Esophagus mucosa (tissue), 1 donor: ENCODE measurements around the gene GRIK3. TPM values are rescaled to one million over a fixed set of nuclear protein-coding genes. Genes with fewer than 3 reads are reported as not detected.

Experiments
- ATAC-seq: fragments of 200-7000 bp; cut with Tn5 transposase; one replicate; pipeline ENCODE4 v1.9.1; 2020
- total RNA-seq: library from RNA; stranded (reverse); gene quantifications from one replicate; pipeline ENCODE4 v1.2.4, GENCODE V29; 2023
- donor health status: DM: yes; HTN: yes; CAD: no.

The GRIK3 gene
- total RNA-seq, 1 donor from 2014 or later, result 0.04 TPM

DNA sequence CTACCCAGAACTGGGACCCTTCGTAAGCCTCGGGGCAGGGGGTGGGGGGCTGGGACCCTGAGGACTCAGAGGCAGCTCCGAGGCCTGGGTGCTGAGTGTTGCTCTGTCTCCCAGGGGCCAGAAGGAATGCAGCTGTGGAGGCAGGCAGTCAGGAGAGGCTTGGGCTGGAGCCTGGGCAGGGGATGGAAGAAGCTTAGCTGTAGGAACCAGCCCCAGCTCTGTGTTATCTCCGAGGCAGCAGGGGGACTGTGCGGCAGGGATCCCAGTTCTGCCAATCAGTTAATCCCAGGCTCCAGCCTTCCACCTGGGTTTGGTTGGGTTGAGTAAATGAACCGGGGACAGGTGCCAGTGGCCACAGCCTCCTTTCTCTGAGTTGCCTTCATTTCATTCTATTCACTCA lies 8.2 kb upstream of the GRIK3 start:
- no peak for ATAC-seq

DNA sequence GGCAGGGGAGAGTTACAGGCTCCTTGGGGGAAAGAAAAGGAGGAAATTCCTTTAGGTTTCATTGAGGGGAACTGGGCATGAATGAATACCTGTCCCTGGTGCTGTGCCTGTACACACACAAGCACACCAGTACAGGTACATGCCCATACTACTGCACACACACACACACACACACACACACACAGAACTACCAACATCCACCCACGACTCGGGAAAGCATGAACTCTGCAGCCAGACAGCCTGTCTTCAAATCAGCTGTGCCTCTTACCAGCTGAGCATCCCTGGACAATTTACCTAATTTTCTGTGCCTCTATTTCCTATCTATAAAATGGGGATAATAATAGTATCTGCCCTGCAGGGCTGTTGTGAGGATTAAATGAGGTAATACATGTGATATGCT lies 7.2 kb upstream of the GRIK3 start:
- ATAC-seq, result no peak

DNA sequence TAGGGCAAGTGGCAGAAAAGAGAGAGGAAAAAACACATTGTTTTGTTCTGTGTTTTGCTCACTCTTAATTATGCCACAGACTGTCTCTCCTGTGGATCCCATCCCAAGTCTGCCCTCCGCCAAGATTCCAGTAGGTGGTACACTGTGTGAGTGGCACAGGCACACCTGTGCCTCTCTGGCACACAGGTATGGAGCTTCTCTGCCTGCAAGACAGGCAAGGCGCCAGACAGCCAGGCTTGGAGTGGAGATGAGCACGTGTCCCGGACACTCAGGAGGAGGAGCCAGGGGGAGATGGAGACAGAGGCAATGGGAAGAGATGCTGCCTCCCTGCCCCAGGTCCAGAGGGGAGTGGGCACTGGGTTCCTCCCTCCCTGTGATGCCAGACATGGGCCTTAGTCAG lies 6.5 kb upstream of the GRIK3 start:
- ATAC-seq, result no peak

DNA sequence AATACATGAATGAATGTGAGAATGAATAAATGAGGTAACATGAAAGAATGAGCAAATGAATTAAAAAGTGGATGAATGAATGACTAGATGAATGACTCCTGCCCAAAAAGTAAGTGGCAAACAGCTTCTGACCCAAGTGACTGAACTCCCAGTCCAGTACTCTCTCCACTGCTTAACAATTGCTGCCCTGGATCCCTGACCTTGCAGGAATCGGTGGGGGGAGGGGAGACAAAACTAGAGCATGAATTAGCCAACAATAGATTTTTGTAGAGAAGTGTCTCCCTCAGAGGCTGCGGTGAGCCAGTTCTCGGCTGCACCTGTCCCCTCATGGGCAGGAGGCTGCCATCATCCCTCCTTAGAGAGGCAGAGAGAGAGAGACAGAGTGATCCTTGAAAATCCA lies 5.9 kb upstream of the GRIK3 start:
- ATAC-seq, result no peak

DNA sequence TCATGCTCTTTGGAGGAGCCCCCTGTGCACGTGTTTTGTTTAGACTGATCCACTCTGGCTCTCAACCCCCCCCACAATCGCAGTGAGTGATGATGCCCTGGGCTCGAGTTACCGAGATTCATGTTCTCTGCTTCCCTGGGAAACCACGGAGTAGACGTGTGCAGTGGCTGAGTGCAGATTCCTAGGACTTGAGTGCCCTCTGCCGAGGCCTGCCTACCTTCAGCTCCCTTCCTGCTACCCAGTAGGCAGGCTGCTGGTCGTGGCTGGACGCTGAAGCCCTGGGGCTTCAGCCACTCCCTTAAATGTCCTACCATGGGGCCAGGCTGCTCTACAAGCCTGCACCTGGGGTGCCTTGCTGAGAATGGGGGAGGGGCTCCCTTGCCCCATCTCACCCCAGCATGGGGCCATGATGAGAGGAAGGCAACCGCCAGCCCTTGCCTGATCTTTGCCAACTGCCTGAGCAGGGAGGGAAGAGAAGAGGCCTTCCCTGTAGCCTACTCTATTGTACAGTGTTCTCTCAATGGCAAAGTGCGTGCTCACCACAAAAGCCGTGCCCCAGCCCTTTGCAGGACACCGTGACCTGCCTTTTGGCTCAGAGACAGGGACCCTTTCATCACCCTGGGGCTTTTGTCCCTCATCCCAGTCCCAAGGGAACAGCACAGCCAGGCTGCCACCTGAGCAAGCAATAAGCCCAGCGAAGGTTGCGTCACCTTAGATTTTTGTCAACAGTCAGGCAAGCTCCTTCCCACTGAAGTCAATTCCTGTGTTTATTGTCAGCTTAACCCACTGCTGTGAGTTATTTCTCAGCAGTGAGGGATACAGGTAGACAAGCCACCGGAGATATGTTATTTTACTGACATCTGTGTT lies 4.1 kb upstream of the GRIK3 start:
- peak; percentile 41 for ATAC-seq

DNA sequence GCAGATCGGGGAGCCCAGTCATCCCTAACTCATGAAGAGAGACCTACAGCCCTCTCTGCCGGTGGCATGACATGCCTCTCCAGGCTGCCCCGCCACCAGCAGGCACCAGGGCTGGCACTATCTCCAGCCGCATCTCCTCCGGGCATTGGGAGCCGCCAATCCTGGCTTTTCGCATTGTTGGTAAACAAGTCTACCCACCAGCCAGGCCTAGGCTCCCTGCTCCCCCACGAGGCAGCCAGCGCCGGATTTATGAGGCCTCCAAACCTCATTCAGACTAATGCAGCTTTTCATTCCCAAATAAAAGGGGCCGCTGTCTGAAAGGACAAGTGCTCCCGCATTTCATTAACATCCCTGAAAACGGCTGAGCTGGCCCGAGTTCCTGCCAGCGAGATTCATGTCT lies 3.4 kb upstream of the GRIK3 start:
- no peak for ATAC-seq

DNA sequence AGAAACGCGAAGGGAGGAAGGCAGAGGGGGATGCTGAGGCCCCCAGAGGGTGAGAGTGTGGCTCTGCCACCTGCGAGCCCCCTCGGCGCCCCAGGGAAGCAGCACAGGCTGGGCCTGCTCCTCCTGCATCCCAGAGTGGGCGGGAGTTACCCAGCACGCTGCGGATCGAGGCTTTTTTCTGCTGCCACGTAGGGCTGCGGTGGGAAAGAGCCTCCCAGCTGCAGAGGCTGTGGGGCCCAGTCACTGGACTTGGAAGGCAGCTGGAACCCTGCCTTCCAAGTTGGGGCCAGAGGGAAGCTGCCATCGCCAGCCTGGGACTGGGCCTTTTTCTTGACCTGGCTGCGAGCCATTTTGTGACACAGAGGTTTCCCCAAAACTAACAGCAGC lies 2.3 kb upstream of the GRIK3 start:
- no peak for ATAC-seq

DNA sequence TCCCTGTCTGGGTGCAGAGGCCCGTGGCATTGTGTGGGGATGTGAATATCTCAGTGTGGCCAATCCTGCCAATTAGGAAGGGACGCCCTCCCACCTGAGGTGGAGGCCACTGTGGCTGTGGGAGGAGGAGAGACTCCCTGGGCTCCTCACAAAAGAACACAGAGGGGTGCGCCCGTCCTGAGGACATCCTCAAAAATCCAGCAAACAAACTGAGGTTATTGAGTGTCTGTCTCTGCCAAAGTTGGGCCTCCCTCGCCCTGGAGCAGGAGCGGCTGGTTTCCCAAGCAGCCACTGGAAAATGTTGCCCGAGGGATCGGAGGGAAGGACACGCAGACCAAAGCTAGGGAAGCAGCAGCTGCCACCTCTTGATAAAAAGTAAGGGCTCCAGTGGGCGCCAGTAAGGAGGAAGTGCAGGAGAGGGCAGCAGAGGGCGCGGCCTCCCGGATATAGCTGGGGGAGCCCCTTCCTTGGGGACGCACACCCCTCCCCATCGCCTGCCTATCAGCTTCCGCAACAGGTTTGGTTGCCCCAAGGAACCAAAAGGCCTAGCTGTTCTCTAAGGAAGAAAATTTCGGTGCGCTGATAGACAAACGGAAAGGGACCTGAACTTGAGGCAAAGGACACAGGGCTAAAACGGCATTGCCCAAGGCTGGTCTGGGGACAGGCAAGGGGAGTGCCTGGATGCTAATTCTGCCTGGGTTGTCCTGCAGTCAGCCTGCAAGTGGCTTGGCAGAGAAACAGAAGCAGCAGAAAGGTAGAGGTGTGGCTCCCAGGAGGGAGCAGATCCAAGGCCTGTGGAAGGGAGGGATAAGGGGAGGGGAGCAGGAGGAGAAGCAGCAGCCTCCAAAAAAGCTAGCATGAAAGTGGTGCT lies 1.7 kb upstream of the GRIK3 start:
- no peak for ATAC-seq

DNA sequence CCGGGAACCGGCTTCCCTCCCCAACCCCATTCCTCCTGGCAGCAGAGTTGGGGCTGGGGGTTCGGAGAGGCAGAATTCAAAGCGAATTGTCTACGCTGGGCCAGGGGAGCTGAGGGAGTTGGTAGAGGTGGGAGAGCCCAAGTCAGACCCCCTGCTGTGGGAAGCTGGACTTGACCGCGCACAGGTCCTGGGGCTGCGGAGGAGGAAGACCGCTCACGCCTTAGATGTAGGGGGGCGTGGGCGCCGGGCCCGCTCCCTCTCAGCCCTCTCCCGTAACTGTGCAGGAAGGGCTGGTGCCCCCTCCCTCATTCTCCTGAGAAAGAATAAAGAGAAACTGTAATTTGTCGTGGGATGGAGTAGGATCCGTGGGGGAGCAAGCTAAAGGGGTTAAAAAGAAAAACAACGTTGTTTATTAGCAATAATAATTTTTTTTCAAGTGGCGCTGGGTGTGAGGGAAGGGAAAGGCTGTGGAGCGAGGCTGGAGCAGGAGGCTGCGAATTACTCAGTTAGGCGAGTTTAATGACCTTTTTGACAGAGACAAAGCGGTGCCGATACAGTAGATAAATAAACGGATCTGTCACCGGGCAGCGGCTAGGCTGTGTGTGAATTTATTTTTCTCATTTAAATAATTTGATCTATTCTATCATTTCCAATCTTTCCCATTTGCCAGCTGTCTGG lies 838 bp upstream of the GRIK3 start:
- ATAC-seq, result no peak

DNA sequence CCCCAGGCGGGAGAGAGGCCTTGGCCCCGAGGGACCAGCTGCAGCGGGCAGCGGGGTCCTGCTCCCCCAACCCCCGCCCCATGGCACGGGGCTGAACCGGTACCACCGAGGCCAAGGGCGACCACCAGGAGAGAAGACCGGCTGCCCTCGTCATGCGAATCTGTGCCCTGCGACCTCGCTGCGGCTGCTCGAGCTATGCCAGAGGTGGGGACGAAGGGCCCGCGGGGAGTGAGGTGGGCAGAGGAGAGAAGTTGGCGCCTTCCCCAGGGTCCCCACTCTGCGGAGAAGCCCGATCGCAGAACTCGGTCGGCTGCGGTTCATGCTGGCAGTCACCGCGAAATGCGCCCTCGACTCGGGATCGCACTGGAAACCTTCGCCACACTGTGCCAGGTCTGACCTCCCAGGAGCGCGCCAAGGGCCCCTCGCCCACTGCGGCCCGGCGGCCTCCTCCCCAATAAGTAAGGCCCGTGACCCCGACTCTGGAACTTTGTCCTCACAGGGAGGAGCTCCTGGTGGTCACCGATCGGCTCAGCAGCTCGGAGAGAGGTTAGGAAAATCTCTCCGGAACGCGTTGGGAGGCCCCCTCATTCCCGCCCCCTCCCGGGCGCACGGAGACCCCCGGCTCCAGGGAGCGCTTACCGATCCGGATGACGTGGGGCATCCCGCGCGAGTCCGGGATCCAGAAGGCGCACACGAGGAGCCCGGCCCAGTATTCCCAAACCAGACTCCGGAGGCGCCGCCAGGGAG lies 787 bp downstream of the GRIK3 start:
- no peak for ATAC-seq

DNA sequence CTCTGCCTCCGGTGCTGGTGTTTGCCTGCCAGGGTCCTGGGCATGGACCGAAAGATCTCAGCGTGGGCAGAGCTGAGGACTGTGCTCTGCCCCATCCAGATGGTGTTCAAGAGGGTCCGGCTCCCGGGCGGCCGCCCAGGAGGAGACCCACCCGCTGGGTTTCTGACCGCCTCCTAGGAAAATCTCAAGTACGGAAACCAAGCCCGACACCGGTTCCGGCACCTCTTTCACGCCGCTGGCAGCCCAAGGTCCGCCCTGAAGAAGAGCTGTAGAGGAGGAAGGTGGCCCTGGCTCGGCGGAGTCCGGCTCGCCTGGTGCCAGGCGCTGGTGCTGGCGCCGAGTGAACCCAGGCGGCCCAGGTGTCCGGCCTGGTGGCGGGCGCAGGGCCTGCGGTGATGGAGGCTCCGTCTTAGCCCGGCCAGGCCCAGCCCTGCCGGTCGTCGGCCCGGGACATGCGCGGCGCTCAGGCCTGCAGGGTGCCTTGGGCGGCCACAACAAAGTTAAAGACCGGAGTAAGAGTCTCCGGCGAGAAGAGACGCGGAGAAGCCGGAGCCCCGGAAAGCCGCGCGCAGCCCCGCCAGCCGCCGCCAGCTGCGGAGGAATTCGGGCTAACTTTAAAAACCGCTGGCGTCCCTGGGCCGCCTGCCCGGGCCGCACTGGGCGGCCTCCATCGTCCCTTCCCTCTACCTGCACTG lies 1.5 kb downstream of the GRIK3 start:
- ATAC-seq, result no peak

DNA sequence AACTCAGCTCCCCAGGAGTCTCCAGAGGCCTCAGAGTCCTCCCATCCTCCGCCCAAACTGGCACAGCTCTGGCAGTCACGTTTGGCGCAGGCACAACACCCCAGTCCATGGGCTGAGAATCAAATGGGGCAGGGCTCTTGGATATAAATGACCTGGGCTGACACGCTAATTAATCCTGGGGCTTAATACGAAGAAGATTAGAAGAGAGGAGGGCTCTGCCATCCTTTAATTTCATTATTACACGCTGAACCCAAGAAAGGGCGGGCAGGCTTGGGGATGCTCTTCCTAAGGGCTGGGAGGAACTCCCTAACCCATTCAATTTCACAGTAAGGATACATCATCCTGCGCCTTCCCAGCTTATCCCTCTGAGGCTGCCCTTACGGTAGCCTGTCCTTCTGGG lies 2.4 kb downstream of the GRIK3 start:
- ATAC-seq, result no peak

DNA sequence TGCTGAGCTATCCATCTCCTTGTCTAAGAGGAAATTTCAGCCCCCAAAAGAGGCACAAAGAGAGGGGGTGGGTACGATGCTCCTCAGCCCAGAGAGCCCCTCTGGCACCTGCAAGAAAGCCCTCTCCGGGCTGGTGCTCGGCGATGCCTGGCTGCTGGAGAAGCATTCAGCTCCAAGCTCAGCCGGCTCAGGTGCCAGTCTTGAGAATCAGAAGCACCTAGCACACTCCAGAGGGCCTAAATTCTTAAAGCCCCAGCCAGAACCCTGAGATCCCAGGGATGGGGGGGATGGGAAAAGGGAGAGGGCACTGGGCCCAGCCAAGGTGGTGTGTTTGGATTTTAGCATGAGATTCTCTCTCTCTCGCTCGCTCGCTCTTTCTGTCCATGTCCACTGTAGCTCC lies 2.9 kb downstream of the GRIK3 start:
- ATAC-seq, result no peak

DNA sequence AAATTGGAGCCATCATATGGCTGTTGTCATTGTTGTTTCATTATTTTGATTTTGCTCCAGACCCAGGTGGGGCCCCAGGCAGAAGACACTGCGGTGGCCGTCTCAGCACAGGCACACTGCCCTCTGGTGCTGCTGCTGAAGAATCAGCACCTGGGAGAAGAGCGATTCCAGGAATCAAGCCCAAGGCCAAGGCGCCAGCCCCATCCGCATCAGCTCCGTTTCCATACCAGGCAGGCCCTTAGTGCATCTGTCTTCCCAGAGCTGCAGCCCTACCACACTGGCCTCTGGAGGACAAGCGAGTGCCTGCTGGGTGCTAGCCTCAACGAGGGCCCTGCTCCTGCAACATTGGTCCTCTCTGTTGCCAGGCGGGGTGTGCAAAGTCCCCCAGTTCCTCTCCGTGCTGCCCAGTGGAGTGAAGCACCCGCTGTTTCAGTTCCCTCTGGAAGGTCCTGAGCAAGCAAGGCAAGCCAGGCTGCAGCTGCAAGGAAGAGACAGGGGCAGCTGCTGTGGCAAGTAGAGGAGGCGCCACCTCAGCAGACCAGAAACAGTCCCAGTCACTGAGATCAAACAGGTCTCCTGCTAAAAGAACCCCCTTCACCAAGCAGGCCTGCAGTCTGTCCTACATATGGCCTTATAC lies 5.2 kb downstream of the GRIK3 start:
- ATAC-seq, result no peak

DNA sequence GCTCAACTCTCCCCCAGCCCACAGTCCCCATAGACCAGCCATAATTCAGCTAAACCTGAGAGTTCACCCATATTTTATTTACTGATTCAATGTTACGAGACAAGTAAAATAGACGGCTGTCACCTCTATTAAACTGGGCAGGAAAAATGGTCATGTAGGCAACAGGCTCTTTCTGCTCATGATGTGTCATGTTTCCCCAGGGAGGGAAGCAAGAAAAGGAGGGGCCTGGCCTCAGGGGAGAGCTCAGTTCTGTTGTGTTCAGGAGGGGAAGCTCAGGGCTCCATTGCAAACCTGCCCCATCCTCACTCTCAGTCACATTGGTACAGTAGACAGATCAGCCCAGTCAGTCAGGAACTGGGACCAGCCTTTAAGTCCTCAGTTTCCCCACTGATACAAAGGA lies 12.8 kb downstream of the GRIK3 start:
- no peak for ATAC-seq

DNA sequence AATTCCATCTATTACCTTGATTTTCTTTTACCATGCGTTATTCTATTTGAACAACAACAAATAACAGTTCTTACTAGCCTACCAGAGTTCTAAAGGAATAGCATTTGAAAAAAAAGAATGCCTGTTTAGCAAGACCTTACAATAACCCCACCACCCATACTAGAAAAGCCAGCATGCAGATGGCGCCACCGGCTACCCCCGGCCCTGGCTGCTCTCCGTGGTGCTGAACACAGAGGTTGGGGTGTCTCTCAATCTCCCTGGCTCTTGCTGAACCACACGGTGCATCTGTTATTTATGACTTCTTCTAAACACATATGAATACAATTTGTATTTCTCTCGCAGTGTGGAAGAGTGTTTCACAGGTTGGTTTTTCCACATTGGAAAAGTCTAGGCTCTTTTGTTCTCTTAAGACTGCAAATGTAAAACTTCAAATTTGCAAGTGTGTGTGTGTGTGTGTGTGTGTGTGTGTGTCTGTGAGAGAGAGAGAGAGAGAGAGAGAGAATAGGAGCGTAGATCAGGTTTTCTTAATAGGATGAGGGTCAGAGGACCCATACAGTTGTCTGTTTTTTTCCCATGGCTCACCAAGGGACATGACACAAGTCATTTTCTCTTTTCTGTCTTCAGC lies 13.6 kb downstream of the GRIK3 start:
- ATAC-seq, result no peak

DNA sequence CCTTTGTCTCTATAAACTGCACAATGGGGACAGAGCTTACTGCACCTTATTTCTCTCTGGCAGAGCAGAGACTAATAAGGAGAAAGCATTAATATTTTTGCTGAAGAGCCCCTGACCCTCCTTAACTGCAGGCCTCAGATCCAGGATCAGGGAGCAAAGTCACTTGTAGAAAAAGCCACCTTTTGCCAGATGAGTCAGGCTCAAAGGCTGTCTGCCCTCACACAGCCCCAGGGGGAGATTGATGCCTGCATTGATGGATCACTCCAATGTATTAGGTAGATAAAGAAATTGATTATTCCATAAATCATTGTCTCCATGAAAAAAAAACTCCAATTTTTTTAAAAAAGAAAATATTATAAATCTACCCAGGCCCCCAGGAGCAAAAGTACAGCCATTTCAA lies 15.8 kb downstream of the GRIK3 start:
- no peak for ATAC-seq

DNA sequence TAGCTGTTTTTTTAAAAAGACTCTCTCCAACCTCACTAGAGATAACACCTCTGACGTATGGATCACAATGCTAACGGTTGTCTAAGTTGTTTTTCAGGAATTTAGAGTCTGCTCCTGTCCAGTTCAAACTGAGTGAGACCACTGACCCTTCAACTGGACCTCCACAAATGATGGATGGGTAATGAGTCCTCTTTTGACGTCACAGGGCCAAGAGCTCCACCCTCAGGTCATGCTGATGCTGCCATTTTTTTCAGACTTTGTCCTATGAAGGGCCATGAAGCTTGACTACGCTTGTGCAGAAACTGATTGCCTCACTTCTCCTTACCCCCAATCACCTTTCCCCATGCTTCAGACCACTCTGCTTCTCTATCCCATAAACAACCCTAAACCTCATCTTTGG lies 16.6 kb downstream of the GRIK3 start:
- no peak for ATAC-seq

DNA sequence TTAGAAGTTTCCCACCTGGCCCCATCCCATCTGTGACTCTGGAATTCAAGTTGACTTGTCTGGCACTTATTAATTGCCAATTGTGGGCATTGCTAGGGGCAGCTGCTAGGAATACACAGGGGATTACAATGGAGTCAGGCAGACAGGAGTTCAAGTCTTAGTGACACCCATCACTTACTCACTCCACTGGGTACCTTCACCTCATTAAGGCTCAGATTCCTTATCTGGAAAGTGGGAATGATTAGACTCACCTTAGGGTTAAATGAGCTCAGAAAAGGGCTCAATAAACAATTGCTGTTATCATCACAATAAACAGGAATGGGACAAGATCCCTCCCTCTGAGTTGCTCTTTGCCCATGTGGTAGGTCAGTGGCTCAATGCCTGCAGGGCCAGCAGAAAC lies 18.2 kb downstream of the GRIK3 start:
- no peak for ATAC-seq

DNA sequence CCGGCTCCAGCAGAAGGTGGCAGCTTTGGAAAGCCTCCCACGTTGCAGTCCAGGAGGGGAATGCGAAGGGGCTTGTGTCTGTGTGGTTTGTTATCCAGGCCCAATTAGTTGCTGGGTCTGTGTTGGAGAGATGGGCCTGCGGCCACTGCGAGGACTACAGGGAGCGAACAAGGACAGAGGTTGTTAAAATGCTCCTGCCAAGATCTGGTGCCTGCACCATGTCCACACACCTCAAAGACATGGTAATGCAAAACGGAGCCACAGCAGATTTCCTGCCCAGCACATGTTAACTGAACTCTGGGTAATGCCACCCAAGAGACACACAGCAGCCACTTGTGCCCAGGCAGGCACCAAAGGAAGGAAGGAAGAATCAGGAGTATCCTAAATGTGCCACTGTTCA lies 18.6 kb downstream of the GRIK3 start:
- no peak for ATAC-seq

DNA sequence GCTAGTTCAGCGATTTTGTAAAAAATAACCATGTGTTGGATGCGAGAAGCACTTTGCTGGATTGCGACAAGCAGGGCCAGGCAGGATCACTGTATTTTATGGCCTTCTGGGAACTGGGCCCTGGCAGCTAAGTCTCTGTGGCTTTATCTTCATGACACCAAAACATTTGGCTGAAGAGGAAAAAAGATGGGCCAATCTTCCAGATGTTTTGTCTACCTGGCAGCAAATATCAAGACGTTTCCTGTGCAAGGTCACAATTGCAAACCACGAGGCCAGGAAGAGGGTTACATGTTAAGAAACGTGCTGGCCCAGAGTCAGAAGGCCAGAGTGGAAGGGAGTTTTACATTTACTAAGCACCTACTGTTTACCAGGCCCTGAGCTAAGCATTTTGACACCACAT lies 22.1 kb downstream of the GRIK3 start:
- ATAC-seq, result no peak
